Adipocyte (in vitro differentiated cells): ENCODE data around the gene GABRG3.

ENCODE experiments used
- DNase-seq: peaks from one replicate; pipeline ENCODE4 v3.0.0-alpha.2; 2015; ENCODE audit warnings: low read depth
- H3K27me3 ChIP-seq: replicated peaks from 2 replicates; pipeline ENCODE4 v1.7.0; 2013; ENCODE audit warnings: mild to moderate bottlenecking, low read length, moderate library complexity; ENCODE audit not compliant: control insufficient read depth, insufficient read depth
- H3K36me3 ChIP-seq: 2 replicates; pipeline ENCODE4 v1.7.0; 2013; ENCODE audit warnings: low read length, mild to moderate bottlenecking, moderate library complexity; ENCODE audit not compliant: control insufficient read depth, insufficient read depth, severe bottlenecking
- H3K4me1 ChIP-seq: 2 replicates; pipeline ENCODE4 v1.7.0; 2013; ENCODE audit warnings: mild to moderate bottlenecking, low read length, moderate library complexity; ENCODE audit not compliant: control insufficient read depth, insufficient read depth
- H3K4me3 ChIP-seq: 2 replicates; pipeline ENCODE4 v1.7.0; 2013; ENCODE audit warnings: mild to moderate bottlenecking, low read length, moderate library complexity
- H3K9ac ChIP-seq: 2 replicates; pipeline ENCODE4 v1.7.0; 2013; ENCODE audit warnings: mild to moderate bottlenecking, low read length, moderate library complexity
- H3K9me3 ChIP-seq: 2 replicates; pipeline ENCODE4 v1.7.0; 2013; ENCODE audit warnings: mild to moderate bottlenecking, low read length, moderate library complexity; ENCODE audit not compliant: control insufficient read depth

GABRG3 gene

GRCh38 chr15:27114473-27114872, 143.5 kb downstream of the GABRG3 start:
- Histone ChIP-seq H3K27me3 (no peaks in the 10 kb centered on the region), H3K4me3 (no peak overlapping the region), H3K9ac (no peak overlapping the region), H3K36me3 (no peaks in the 10 kb centered on the region), H3K9me3 (peaks cover 3% of the 10 kb centered on the region), H3K4me1 (no peaks in the 10 kb centered on the region)
- no peak for DNase-seq

DNA sequence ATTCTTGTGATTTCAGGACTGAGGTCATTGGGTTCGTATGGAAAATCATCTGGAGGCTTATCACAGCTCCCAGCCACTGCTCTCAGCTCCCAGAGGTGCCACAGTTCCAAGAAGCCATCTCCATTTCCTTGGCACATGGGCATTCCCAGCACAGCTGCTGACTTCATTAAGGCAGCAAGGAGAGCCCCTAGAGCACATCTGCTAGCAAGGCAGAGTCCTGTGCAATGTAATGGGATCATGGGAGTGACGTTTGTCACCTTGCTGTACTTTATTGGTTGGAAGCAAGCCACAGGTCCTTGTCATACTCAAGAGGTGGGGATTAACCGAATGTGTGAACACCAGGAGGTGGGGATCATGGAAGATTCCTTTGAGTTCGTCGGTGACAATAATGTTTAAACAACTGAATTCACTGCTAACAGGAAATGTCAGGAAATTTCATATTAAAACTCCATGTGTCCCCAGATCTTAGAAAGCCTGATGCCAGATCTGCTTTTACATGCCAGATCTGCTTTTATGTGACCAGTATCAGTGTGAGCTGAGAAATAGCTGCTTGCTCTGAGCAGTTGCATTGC, 148.8 kb downstream of the GABRG3 start:
- DNase-seq = no peak
- Histone ChIP-seq H3K9me3 (peaks cover 6% of the 10 kb centered on the region), H3K4me3 (no peak overlapping the region), H3K27me3 (no peaks in the 10 kb centered on the region), H3K9ac (no peak overlapping the region), H3K4me1 (no peaks in the 10 kb centered on the region), H3K36me3 (no peaks in the 10 kb centered on the region)

GRCh38 chr15:27121672-27122071, 150.7 kb downstream of the GABRG3 start:
- peaks cover 3% of the 10 kb centered on the region for H3K9me3 ChIP-seq
- no peaks in the 10 kb centered on the region for H3K27me3 ChIP-seq
- no peak overlapping the region for H3K4me3 ChIP-seq
- H3K36me3 ChIP-seq = no peaks in the 10 kb centered on the region
- H3K9ac ChIP-seq = no peak overlapping the region
- H3K4me1 ChIP-seq = no peaks in the 10 kb centered on the region
- DNase-seq = no peak

DNA sequence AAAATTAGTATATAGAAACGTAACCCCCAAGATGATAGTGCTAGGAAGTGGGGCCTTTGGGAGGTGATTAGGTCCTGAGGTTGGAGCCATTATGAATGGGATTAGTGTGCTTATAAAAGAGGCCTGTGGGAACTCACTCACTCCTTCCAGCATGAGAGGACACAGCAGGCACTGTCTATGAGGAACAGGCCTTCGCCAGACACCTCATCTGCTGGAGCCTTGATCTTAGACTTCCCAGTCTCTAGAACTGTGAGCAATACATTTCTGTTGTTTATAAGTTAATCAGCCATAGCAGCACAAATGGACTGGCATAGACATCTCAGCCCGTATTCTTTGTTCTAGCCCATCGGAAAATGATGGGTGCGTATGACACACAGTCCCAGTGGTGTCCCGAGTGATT, 152.3 kb downstream of the GABRG3 start:
- no peak overlapping the region for H3K4me3 ChIP-seq
- no peak for DNase-seq
- no peaks in the 10 kb centered on the region for H3K4me1 ChIP-seq
- no peaks in the 10 kb centered on the region for H3K27me3 ChIP-seq
- H3K36me3 ChIP-seq = no peaks in the 10 kb centered on the region
- H3K9ac ChIP-seq = no peak overlapping the region
- H3K9me3 ChIP-seq = peaks cover 3% of the 10 kb centered on the region

DNA sequence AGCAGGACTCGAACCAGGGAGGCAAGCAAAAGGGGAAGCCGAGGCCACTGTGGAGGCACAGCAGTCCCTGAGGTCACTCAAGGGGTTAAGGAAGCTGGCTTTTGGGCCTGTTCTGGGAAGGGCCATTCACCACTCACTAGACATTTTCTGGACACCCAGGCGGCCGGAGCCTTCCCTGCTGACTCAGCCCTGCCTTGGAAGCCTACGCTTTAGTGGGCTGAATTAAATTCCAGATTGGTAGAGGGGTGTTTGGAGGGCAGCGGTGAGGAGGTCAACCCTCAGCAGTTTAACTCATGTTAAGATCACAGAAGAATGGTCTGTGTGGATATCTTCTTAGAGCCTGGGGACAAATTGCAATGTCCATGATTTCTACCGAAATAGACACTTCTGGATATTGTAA, 152.8 kb downstream of the GABRG3 start:
- Histone ChIP-seq H3K27me3 (no peaks in the 10 kb centered on the region), H3K9ac (no peak overlapping the region), H3K4me3 (no peak overlapping the region), H3K36me3 (no peaks in the 10 kb centered on the region), H3K9me3 (peaks cover 3% of the 10 kb centered on the region), H3K4me1 (no peaks in the 10 kb centered on the region)
- DNase-seq = no peak

- no peak for DNase-seq
- peaks cover 3% of the 10 kb centered on the region for H3K9me3 ChIP-seq
- no peaks in the 10 kb centered on the region for H3K4me1 ChIP-seq
- no peaks in the 10 kb centered on the region for H3K36me3 ChIP-seq
- no peak overlapping the region for H3K4me3 ChIP-seq
- H3K9ac ChIP-seq = no peak overlapping the region
- no peaks in the 10 kb centered on the region for H3K27me3 ChIP-seq
Observed at GRCh38 chr15:27124287-27124871, 153.4 kb downstream of the GABRG3 start.

DNA sequence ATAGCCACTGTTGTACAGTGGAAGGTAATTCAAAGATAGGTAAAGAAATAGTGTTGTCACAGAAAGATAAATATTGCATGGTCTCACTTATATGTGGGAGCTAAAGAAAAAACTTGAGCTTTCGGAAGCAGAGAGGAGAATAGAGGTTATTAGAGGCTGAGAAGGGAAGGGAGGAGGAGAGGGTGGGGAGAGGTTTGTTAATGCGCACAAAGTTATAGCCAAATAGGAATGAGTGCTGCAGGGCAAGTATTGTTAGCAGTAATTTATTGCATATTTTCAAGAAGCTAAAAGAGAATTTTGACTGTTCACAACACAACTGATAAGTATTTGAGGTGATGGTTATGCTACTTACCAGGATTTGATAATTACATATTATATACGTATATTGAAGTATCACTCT, 154.2 kb downstream of the GABRG3 start:
- Histone ChIP-seq H3K9me3 (peaks cover 3% of the 10 kb centered on the region), H3K36me3 (no peaks in the 10 kb centered on the region), H3K9ac (no peak overlapping the region), H3K4me3 (no peak overlapping the region), H3K4me1 (no peaks in the 10 kb centered on the region), H3K27me3 (no peaks in the 10 kb centered on the region)
- no peak for DNase-seq

- Histone ChIP-seq H3K27me3 (no peaks in the 10 kb centered on the region), H3K4me3 (no peak overlapping the region), H3K36me3 (no peaks in the 10 kb centered on the region), H3K4me1 (no peaks in the 10 kb centered on the region), H3K9ac (no peak overlapping the region), H3K9me3 (peaks cover 3% of the 10 kb centered on the region)
- no peak for DNase-seq
Observed at GRCh38 chr15:27126449-27126848, 155.5 kb downstream of the GABRG3 start.

DNA sequence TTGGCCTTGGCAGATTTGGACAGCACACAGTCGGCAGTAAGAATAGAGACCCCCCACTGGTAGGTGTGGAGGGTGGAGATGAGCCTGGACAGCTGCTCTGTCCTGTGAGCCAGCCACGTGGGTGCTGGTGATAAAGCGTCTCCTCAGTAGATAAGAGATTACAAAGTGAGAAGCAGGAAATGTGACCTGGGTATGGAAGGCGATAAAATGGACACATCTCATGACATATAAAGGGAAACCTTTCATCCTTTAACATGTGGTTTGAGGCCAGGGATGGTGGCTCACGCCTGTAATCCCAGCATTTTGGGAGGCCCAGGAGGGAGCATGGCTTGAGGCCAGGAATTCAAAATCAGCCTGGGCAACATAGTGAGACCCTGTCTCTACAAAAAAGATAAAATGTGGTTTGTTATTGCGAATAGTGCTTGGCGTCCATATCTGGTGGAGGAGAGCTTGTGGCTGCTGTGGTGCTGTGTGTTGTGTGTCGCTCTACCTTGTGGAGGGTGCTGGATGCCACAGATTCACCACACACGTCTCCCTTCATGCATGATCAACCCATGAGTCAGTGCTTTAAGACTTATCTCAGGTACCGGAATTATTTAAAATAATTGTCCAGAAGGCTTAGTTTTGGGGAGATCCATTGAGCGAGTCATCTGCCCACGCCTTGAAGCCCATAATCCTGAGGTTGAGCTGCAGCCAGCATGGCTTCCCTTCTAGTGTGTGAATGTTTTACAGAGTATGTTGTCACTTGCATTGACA, 157.0 kb downstream of the GABRG3 start:
- Histone ChIP-seq H3K4me1 (no peaks in the 10 kb centered on the region), H3K4me3 (no peak overlapping the region), H3K36me3 (no peaks in the 10 kb centered on the region), H3K9me3 (peaks cover 3% of the 10 kb centered on the region), H3K27me3 (no peaks in the 10 kb centered on the region), H3K9ac (no peak overlapping the region)
- DNase-seq = no peak

- no peaks in the 10 kb centered on the region for H3K9me3 ChIP-seq
- DNase-seq = no peak
- no peak overlapping the region for H3K9ac ChIP-seq
- no peak overlapping the region for H3K4me3 ChIP-seq
- H3K36me3 ChIP-seq = no peaks in the 10 kb centered on the region
- no peaks in the 10 kb centered on the region for H3K27me3 ChIP-seq
- H3K4me1 ChIP-seq = no peaks in the 10 kb centered on the region
Observed at GRCh38 chr15:27133249-27133648, 162.3 kb downstream of the GABRG3 start.

DNA sequence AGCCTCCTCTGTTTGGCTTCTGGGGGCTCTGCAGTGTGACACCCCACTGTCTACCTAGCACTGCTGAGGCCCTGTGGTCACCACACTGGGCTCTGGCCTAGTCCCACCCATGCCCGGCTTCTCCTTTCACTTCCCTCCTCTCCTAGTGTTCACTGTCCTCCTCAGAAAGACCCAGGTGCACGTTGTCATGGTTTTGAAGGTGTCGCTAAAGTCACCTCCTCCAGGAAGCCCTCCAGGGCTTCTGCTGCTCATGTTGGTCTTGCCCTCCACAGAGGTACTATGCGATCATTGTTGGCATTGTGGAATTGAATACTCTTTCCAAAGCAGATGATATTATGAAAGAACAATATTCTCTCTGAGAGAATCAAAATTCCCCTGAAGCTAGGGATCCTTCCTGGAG, 163.5 kb downstream of the GABRG3 start:
- Histone ChIP-seq H3K4me1 (no peaks in the 10 kb centered on the region), H3K9ac (no peak overlapping the region), H3K27me3 (no peaks in the 10 kb centered on the region), H3K4me3 (no peak overlapping the region), H3K36me3 (no peaks in the 10 kb centered on the region), H3K9me3 (no peaks in the 10 kb centered on the region)
- no peak for DNase-seq
